ENCODE measurements around the gene ZNF581.

ZNF581 gene

DNA sequence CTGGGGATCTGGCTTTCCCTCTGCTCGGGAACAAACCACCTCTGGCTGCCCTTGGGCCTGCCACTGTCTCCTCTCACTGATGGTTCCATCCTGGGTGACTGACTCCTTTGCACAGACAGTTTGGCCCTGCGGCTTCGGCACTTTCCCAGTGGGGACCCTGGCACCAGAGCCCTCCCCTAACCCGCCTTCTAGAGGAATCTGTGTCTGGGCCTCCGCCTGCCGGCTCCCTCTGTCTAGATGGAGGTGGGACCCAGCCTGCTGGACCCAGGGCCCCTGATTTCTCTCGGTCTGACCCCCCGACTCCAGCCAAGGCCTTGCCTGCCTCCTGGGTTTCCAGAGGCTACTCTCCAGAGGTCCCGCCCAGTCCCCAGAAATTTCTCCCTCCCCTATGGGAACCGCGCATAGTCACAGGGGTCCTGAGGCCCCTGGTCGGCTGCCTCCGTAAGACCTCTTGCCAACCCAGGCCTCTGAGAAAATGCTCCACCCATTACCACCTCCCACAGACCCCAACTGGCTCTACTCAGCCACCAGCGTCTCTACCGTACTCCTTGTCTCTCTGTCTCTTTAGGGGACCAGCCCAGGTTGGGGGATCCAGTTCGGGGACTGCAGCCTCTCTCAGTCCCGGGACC, 7.3 kb downstream of the ZNF581 start:
- DNase-seq: no peak

GRCh38 chr19:55651236-55651635, 7.8 kb downstream of the ZNF581 start:
- DNase-seq: no peak

GRCh38 chr19:55652311-55653128, 9.1 kb downstream of the ZNF581 start:
- DNase-seq: no peak

GRCh38 chr19:55653651-55654322, 10.3 kb downstream of the ZNF581 start:
- DNase-seq: peak; percentile 98

GRCh38 chr19:55654323-55654867, 10.9 kb downstream of the ZNF581 start:
- peak; percentile 100 for DNase-seq

GRCh38 chr19:55654868-55655647, 11.6 kb downstream of the ZNF581 start, which contains the start of gene U2AF2:
U2AF2 (plus strand) TSS chr19:55655035; CDS start chr19:55655105, 70 bp downstream.
- DNase-seq: peak; percentile 97

GRCh38 chr19:55655648-55656040, 12.2 kb downstream of the ZNF581 start:
- DNase-seq: no peak

- no peak for DNase-seq
Measured at GRCh38 chr19:55656552-55656951, 13.1 kb downstream of the ZNF581 start.

- DNase-seq: no peak
Measured at GRCh38 chr19:55656988-55657747, 13.7 kb downstream of the ZNF581 start.

GRCh38 chr19:55658846-55659459, 15.5 kb downstream of the ZNF581 start:
- DNase-seq: no peak

DNA sequence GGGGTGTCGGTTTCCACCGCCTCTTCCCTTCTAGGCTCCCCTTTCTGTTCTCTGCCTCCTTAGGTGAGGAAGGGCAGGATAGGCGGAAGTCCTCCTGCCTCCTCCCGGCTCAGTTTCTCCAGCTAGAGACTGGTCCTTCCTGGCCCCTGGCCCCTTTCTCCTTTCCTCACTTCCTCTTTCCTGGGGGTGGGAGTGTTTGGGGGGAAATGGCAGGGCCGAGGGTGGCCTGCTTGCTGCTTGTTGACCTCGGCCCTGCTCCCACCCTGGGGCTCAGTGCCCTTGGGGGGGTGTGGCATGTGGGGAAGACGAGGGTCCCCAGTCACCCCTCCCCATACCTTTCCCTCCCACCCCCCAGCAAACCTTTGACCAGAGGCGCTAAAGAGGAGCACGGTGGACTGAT, 16.4 kb downstream of the ZNF581 start:
- no peak for DNase-seq

DNA sequence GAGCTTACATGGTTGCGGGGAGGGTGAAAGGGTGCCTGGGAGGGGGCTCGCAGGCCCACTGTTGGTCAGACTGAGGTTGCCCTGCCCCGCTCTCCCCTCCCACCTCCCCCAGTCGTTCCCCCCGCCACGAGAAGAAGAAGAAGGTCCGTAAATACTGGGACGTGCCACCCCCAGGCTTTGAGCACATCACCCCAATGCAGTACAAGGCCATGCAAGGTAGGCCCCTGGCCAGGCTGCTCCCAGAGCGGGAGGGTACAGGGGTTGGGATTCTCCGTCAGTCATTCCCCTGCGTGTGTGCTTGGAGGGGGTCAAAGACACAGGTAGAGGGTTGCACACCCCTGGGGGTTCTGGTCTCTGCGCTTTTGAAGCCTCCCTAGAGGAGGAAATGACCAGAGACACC, 17.0 kb downstream of the ZNF581 start:
- no peak for DNase-seq

DNA sequence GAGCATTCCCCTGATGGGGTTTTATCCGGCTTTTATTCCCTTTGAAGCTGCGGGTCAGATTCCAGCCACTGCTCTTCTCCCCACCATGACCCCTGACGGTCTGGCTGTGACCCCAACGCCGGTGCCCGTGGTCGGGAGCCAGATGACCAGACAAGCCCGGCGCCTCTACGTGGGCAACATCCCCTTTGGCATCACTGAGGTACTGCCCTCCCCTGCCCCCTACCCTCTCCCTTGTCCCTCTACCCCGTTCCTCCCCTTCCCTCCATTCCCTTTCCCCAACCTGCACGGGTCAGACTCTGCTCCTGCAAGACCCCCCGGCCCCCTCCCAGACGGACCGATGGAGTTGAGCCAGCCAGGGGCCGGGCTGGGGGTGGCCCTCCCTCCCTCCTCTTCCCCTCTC, 17.5 kb downstream of the ZNF581 start:
- no peak for DNase-seq

- DNase-seq: no peak
Measured at GRCh38 chr19:55661826-55662225, 18.4 kb downstream of the ZNF581 start.

- DNase-seq: no peak
Measured at GRCh38 chr19:55663846-55664536, 20.5 kb downstream of the ZNF581 start.

DNA sequence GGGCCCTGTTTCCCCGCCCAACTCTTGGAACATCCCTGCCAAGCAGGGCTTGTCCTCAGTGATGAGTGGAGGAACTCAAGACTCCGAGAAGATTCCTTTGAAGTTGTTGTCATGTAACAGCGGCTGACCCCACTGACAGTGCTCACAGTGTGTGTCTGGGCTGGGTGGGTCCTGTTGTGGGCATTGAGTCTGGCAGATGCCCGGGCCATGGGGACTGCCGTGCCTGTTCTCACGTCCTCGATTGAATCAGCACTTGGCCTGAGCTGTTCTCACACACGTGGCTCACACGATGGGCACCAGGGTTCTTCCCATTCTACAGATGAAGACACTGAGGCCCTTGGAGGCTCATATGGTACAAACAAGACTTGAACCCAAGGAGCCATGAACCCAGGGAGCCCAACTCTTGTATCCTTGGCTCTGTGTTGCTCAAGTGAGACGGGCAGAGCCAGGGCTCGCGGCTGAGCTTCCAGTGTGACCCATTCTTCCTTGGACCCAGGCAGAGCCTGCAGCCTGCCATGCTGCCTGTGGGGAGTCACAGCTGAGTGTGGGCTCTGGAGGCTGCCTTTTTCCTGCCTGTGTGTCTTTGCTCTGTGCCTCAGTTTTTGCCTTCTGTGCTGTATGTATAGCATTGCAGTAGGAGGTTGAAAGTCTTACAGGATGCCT, 23.0 kb downstream of the ZNF581 start:
- DNase-seq: no peak

DNA sequence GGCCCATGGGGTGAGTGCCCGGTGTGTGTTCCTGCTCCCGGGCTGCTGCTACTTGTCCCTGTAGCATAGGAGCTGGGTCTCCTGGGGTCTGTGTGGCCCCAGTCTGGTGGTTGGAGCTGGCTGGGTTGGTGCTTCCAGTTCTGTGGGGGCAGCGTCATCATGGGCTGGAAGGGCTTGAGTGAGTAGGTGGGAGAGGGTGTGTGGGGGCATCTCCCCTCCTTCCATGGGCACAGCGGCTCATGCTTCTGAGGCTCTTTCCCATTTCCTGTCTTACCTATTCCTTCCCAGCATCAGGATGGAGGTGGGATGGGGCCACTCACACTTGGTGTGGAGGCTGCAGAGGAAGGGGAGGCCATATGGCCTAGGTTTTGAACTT, 23.5 kb downstream of the ZNF581 start:
- DNase-seq: no peak

DNA sequence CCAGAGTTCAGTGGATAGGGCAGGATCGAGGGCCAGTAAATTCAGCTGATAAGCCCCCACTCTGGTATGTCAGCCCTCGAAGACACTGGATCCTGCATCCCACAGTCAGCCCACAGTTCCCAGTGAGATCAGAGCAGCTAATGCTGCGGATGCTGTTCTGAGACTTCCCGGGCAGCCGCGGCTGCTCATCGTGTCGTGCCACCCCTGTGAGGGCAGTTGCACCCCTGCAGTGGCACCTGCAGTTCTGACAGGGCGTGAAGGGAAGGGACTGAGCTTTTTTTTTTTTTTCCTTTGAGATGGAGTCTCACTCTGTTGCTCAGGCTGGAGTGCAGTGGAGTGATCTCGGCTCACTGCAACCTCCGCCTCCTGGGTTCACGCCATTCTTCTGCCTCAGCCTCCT, 24.1 kb downstream of the ZNF581 start:
- no peak for DNase-seq

GRCh38 chr19:55667958-55668357, 24.5 kb downstream of the ZNF581 start:
- DNase-seq: no peak

DNA sequence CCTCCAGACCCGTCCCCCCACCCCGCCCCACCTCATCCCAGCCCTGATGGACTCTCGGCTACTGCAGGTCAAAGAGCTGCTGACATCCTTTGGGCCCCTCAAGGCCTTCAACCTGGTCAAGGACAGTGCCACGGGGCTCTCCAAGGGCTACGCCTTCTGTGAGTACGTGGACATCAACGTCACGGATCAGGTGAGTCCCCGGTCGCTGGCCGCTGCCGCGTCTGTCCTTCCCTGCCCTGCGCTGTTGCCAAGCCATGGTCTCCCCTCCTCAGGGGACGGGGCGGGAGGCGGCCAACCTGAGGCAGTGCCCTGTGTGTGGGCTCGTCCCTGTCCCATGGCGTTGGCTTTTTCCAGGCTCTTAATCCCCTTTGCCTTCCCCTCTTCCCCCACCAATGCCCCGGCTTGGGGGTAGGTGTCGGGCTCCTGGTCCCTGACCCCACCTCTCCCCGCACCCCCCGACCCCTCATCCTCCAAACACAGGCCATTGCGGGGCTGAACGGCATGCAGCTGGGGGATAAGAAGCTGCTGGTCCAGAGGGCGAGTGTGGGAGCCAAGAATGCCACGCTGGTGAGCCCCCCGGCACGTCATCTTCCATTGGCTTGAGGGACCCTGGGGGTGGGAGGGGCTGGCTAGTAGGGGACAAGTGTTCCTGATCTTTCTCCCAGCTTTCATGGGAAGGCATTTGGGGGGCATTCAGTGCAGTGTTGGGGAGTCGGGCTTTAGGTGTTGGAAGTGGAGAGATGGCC, 25.3 kb downstream of the ZNF581 start:
- DNase-seq: no peak

All from stimulated activated CD4-positive, alpha-beta T cell treated with anti-CD3 and anti-CD28 coated beads, Interleukin-4, amount 100 ng/mL, for 1 hour (primary cell).